BJ (cell line): Measurements from ENCODE around the gene OPCML. TPM values are rescaled to one million over a fixed set of nuclear protein-coding genes. Genes with fewer than 3 reads are reported as not detected.

ENCODE experiments used
- CTCF ChIA-PET: fragments of 350-600 bp; formaldehyde crosslinking; extraction: SDS; loops from one replicate; lab custom pipeline; 2021; ENCODE audit warnings: antibody characterized with exemption, inconsistent platforms; lab: Yijun Ruan, JAX
- POLR2A ChIA-PET: fragments of 300-600 bp; sonication (Branson Sonifier 250); formaldehyde crosslinking; extraction: SDS; loops from one replicate; lab custom pipeline; 2021; ENCODE audit warnings: antibody characterized with exemption; lab: Charles Lee
- DNase-seq: peaks from one replicate; pipeline ENCODE4 v3.0.0-alpha.2; 2011; ENCODE audit warnings: low read depth
- H3K27me3 ChIP-seq: 2 replicates; pipeline ENCODE4 v1.6.0; 2011; ENCODE audit warnings: low read length; ENCODE audit not compliant: control insufficient read depth, insufficient read depth
- H3K36me3 ChIP-seq: 2 replicates; pipeline ENCODE4 v1.5.1; 2011; ENCODE audit warnings: low read length; ENCODE audit not compliant: control insufficient read depth, insufficient read depth
- H3K4me3 ChIP-seq: 2 replicates; pipeline ENCODE4 v1.5.1; 2011; ENCODE audit warnings: low read depth, mild to moderate bottlenecking, control low read depth, low read length
- polyA plus RNA-seq: library from polyadenylated mRNA; depleted of rRNA; stranded (reverse); fragments of >200 nt; gene quantifications from 2 replicates; pipeline ENCODE4 v1.2.3, GENCODE V29; 2011
- TF ChIP-seq, protein P1 (sequence below): IDR thresholded peaks from 2 replicates; pipeline ENCODE4 v1.5.1; 2011; ENCODE audit warnings: low read depth, mild to moderate bottlenecking, control low read depth, inconsistent platforms, low read length, moderate library complexity; ENCODE audit not compliant: insufficient read depth

Gene OPCML
- polyA plus RNA-seq, 1 experiment = 2.0 TPM

DNA sequence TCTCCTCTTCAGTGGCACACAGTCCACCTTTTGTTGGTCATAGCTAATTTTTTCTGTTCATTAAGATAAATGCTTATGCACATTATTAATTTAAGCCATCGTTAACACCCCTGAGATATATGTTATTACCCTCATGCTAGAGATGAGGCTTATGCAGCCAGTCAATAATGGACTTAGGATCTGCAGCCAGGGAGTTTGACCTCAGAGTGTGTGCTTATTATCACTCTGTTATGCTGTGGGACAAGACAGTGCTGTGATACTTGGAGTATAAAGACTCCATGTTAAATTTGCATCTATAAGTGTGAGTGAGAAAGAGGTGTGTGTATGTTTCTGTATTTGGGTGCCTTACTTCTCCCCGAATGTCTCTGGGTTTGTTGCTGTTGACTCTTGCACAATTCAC lies 969.3 kb downstream of the OPCML start:
- ChIA-PET POLR2A (no interaction called here), CTCF (no interaction called here)
- TF ChIP-seq, protein P1, sequence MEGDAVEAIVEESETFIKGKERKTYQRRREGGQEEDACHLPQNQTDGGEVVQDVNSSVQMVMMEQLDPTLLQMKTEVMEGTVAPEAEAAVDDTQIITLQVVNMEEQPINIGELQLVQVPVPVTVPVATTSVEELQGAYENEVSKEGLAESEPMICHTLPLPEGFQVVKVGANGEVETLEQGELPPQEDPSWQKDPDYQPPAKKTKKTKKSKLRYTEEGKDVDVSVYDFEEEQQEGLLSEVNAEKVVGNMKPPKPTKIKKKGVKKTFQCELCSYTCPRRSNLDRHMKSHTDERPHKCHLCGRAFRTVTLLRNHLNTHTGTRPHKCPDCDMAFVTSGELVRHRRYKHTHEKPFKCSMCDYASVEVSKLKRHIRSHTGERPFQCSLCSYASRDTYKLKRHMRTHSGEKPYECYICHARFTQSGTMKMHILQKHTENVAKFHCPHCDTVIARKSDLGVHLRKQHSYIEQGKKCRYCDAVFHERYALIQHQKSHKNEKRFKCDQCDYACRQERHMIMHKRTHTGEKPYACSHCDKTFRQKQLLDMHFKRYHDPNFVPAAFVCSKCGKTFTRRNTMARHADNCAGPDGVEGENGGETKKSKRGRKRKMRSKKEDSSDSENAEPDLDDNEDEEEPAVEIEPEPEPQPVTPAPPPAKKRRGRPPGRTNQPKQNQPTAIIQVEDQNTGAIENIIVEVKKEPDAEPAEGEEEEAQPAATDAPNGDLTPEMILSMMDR = no peak
- no peak overlapping the region for H3K4me3 ChIP-seq
- no peaks in the 10 kb centered on the region; the same call in 1 of the 2 replicates for H3K27me3 ChIP-seq
- no peaks in the 10 kb centered on the region for H3K36me3 ChIP-seq
- no peak for DNase-seq

DNA sequence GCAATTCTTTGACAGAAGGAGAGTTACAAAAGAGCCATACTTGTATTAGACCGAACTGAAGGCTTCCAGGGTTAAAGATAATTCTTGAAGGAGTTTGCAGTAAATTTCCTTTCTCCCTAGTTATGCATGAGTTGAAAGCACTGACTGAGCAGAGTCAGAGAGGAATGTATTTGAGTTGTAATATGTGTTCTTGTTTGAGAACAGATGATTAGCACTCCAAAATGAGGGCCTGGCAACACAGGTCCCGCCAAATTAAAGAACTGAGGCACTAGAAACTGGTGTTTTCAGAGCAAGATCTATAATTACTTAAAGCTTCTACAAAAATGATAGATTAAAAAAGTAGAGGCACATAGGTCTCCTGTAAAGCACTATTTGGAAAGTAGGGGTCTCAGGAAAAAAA lies 970.4 kb downstream of the OPCML start:
- TF ChIP-seq, protein P1 = no peak
- no peak for DNase-seq
- Histone ChIP-seq H3K4me3 (no peak overlapping the region), H3K36me3 (no peaks in the 10 kb centered on the region), H3K27me3 (no peaks in the 10 kb centered on the region; the same call in 1 of the 2 replicates)
- POLR2A ChIA-PET = no interaction called here
- CTCF ChIA-PET = interaction anchor here (1.3 kb wide), 1 partner anchor 33 kb away, joined by 3 read pairs; no protein-coding TSS in a partner anchor

DNA sequence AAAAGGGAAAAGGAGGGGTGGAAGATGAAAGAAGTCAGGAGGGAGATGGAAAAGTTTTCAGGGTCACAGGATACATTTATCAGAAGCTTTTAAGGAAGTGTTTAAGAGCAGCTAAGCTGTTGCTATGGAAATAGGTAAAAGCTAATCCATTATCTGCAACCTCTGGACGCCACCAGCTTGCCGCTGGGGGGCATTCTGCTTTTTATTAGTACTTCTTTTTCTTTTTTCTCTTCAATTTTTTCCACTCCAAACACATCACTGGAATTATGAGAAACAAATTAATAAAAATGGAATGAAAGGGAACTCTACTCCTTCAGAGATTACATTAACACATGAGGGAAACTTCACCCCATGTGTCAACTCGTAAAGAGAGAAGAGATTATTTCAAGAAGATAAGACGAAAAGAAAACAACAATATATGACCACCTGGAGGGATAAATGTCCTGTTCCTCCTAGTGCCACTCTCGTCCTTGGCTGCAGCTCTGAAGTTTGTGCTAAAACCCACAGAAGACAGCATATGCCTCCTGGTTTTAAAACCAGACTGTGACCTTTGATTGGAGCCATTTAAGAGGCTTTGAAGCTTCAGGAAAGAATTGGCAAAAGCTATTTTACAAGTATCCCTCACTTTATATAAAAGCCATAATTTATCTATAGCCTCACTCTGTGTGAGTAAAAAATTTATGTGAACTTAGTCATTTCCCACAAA lies 972.8 kb downstream of the OPCML start:
- no peak overlapping the region for H3K4me3 ChIP-seq
- TF ChIP-seq, protein P1 = peak; percentile 14; the same call in 1 of the 2 replicates
- no peaks in the 10 kb centered on the region; the same call in 1 of the 2 replicates for H3K27me3 ChIP-seq
- DNase-seq = no peak
- POLR2A ChIA-PET = no interaction called here
- CTCF ChIA-PET = interaction anchor here (1.1 kb wide), 1 partner anchor 382 kb away, joined by 3 read pairs; no protein-coding TSS in a partner anchor
- H3K36me3 ChIP-seq = no peaks in the 10 kb centered on the region

DNA sequence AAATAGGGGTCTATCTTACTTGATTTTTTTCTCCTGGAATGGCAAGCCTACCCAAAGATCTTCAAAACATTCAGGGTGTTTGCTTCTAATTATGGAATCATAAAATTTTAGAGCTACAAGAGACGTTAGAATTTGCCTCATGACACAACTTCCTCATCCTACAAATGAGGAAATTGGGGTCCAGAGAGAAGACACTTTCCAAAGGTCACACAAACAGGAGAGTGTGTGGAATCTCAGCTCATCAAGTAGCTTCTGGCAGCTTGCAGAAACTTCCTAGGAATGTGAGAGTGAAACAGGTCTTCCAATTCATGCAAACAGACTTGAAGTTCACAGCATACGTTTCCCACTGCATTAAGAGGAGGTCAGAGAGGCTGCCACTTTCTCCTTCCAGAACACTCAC lies 976.0 kb downstream of the OPCML start:
- DNase-seq = no peak
- TF ChIP-seq, protein P1 = no peak
- ChIA-PET POLR2A (no interaction called here), CTCF (no interaction called here)
- Histone ChIP-seq H3K36me3 (no peaks in the 10 kb centered on the region), H3K27me3 (no peaks in the 10 kb centered on the region; the same call in 1 of the 2 replicates), H3K4me3 (no peak overlapping the region)

DNA sequence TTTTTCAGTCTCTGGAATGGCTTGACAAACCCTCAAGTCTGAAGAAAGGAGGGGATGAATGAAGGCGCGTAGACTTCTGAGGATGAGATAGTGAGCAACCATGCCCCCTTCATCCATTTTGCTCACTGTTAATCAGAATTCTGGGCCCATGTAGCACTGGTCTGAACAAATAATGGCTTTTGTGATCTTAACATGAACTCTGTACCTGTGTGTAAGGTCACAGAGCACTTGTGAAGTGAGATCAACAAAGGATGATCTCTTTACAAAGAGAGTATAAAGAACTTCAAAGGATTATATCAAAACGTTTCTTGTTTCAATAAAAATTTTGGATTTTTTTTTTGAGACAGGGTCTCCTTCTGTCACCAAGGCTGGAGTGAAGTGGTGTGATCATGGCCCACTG lies 976.7 kb downstream of the OPCML start:
- no peak overlapping the region for H3K4me3 ChIP-seq
- CTCF ChIA-PET = no interaction called here
- no peak for DNase-seq
- H3K36me3 ChIP-seq = no peaks in the 10 kb centered on the region
- TF ChIP-seq, protein P1 = no peak
- H3K27me3 ChIP-seq = no peaks in the 10 kb centered on the region; the same call in 1 of the 2 replicates
- POLR2A ChIA-PET = no interaction called here
